ENCODE results near the gene TTC31.

DNA sequence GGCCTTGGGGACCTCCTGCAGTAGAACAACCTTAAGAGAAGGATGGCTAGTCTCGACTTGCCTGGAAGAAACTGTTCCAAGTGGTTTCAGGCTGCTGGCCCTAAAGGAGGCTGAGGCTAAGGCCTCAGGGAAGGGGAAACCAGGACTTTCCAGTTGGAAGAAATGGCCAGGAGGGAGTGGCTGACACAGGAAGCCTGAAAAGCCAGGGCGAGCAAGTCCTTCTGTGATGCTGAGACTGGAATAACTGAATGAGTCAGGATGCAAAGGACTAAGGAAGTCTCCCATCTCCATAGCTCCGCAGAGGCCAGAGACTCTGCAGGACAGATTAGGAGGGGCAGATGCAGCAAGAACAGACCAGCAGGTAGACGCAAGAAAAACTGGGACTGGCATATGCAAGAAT, 54.3 kb downstream of the TTC31 start:
- TF ChIP-seq POLR2A (IDR thresholded peaks at IDR 0.05) (no peak), POLR2AphosphoS5 (IDR thresholded peaks at IDR 0.05) (no peak)
- TF ChIP-seq, protein P1, sequence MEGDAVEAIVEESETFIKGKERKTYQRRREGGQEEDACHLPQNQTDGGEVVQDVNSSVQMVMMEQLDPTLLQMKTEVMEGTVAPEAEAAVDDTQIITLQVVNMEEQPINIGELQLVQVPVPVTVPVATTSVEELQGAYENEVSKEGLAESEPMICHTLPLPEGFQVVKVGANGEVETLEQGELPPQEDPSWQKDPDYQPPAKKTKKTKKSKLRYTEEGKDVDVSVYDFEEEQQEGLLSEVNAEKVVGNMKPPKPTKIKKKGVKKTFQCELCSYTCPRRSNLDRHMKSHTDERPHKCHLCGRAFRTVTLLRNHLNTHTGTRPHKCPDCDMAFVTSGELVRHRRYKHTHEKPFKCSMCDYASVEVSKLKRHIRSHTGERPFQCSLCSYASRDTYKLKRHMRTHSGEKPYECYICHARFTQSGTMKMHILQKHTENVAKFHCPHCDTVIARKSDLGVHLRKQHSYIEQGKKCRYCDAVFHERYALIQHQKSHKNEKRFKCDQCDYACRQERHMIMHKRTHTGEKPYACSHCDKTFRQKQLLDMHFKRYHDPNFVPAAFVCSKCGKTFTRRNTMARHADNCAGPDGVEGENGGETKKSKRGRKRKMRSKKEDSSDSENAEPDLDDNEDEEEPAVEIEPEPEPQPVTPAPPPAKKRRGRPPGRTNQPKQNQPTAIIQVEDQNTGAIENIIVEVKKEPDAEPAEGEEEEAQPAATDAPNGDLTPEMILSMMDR (IDR thresholded peaks at IDR 0.05) = no peak

Data from stomach (tissue), 4 donors.